H9 (cell line): ENCODE measurements around the gene S100A7. TPM values are rescaled to one million over a fixed set of nuclear protein-coding genes. Genes with fewer than 3 reads are reported as not detected.

Experiments used
- DNase-seq: peaks from one replicate; pipeline ENCODE4 v3.0.0-alpha.2; 2017
- H2AFZ ChIP-seq: one replicate; pipeline ENCODE4 v1.6.1; 2013; ENCODE audit warnings: mild to moderate bottlenecking, low read length, control low read depth, moderate library complexity
- H2AK5ac ChIP-seq: 2 replicates; pipeline ENCODE4 v1.6.1; 2013; ENCODE audit warnings: low read length, control low read depth, mixed read lengths; ENCODE audit not compliant: insufficient read length
- H2BK120ac ChIP-seq: one replicate; pipeline ENCODE4 v1.6.1; 2013; ENCODE audit warnings: low read depth, mild to moderate bottlenecking, low read length, control low read depth, inconsistent platforms; ENCODE audit not compliant: poor library complexity, severe bottlenecking
- H2BK12ac ChIP-seq: 2 replicates; pipeline ENCODE4 v1.6.1; 2013; ENCODE audit warnings: low read length, control low read depth, mixed read lengths, low read depth; ENCODE audit not compliant: insufficient read length
- H2BK15ac ChIP-seq: 2 replicates; pipeline ENCODE4 v1.6.1; 2013; ENCODE audit warnings: low read depth, low read length, control low read depth
- H2BK20ac ChIP-seq: one replicate; pipeline ENCODE4 v1.6.1; 2013; ENCODE audit warnings: low read depth, mild to moderate bottlenecking, low read length, control low read depth, inconsistent platforms; ENCODE audit not compliant: poor library complexity, severe bottlenecking
- H2BK5ac ChIP-seq: 2 replicates; pipeline ENCODE4 v1.6.1; 2013; ENCODE audit warnings: low read length, control low read depth, mixed read lengths; ENCODE audit not compliant: insufficient read length
- H3K14ac ChIP-seq: 2 replicates; pipeline ENCODE4 v1.6.1; 2013; ENCODE audit warnings: low read length, control low read depth; ENCODE audit not compliant: insufficient read depth
- H3K18ac ChIP-seq: 2 replicates; pipeline ENCODE4 v1.6.1; 2013; ENCODE audit warnings: low read depth, mild to moderate bottlenecking, mixed read lengths, low read length, control low read depth; ENCODE audit not compliant: insufficient read length
- H3K23ac ChIP-seq: 2 replicates; pipeline ENCODE4 v1.6.1; 2013; ENCODE audit warnings: low read length, control low read depth, mixed read lengths, low read depth; ENCODE audit not compliant: insufficient read length
- H3K23me2 ChIP-seq: 2 replicates; pipeline ENCODE4 v1.6.1; 2013; ENCODE audit warnings: low read depth, mild to moderate bottlenecking, mixed read lengths, low read length, control low read depth; ENCODE audit not compliant: insufficient read length, poor library complexity, severe bottlenecking
- H3K27ac ChIP-seq: 2 replicates; pipeline ENCODE4 v1.5.1; 2013; ENCODE audit warnings: low read length, control low read depth, mixed read lengths, low read depth; ENCODE audit not compliant: insufficient read length
- H3K27me3 ChIP-seq: 2 replicates; pipeline ENCODE4 v1.6.1; 2013; ENCODE audit warnings: low read length, control low read depth, inconsistent platforms; ENCODE audit not compliant: insufficient read depth
- H3K4ac ChIP-seq: 2 replicates; pipeline ENCODE4 v1.6.1; 2013; ENCODE audit warnings: low read depth, mild to moderate bottlenecking, control low read depth, inconsistent platforms, low read length, moderate library complexity
- H3K4me1 ChIP-seq: 2 replicates; pipeline ENCODE4 v1.6.1; 2013; ENCODE audit warnings: low read length, control low read depth, inconsistent platforms; ENCODE audit not compliant: insufficient read depth
- H3K4me2 ChIP-seq: 2 replicates; pipeline ENCODE4 v1.6.1; 2013; ENCODE audit warnings: low read length, control low read depth, mixed read lengths; ENCODE audit not compliant: insufficient read length, insufficient read depth
- H3K56ac ChIP-seq: 2 replicates; pipeline ENCODE4 v1.6.1; 2013; ENCODE audit warnings: low read depth, mild to moderate bottlenecking, mixed read lengths, low read length, control low read depth; ENCODE audit not compliant: insufficient read length
- H3K79me1 ChIP-seq: 2 replicates; pipeline ENCODE4 v1.6.1; 2013; ENCODE audit warnings: low read depth, mild to moderate bottlenecking, moderate library complexity, low read length, control low read depth, inconsistent platforms; ENCODE audit not compliant: insufficient read depth, poor library complexity, severe bottlenecking
- H3K79me2 ChIP-seq: 2 replicates; pipeline ENCODE4 v1.6.1; 2013; ENCODE audit warnings: low read length, control low read depth, inconsistent platforms; ENCODE audit not compliant: insufficient read depth
- H3K9ac ChIP-seq: 2 replicates; pipeline ENCODE4 v1.6.1; 2013; ENCODE audit warnings: low read length, control low read depth, mixed read lengths; ENCODE audit not compliant: insufficient read length; ENCODE audit errors: extremely low read depth
- H3K9me3 ChIP-seq: one replicate; pipeline ENCODE4 v1.6.1; 2013; ENCODE audit warnings: low read depth, low read length, inconsistent platforms; ENCODE audit not compliant: control insufficient read depth
- H3T11ph ChIP-seq: one replicate; pipeline ENCODE4 v1.6.1; 2013; ENCODE audit warnings: mild to moderate bottlenecking, low read length, control low read depth, inconsistent platforms
- H4K20me1 ChIP-seq: one replicate; pipeline ENCODE4 v1.6.1; 2013; ENCODE audit not compliant: control insufficient read depth, insufficient read length, insufficient read depth
- H4K5ac ChIP-seq: 2 replicates; pipeline ENCODE4 v1.6.1; 2013; ENCODE audit warnings: low read depth, mild to moderate bottlenecking, mixed read lengths, low read length, control low read depth; ENCODE audit not compliant: insufficient read length
- H4K8ac ChIP-seq: replicated peaks from 2 replicates; pipeline ENCODE4 v1.6.1; 2013; ENCODE audit warnings: low read length, control low read depth, mixed read lengths, low read depth; ENCODE audit not compliant: insufficient read length
- H4K91ac ChIP-seq: 2 replicates; pipeline ENCODE4 v1.6.1; 2013; ENCODE audit warnings: low read depth, mild to moderate bottlenecking, moderate library complexity, mixed read lengths, low read length, control low read depth; ENCODE audit not compliant: insufficient read length
- H3K27ac Mint-ChIP-seq, 3 experiments: 2 replicates in 2 of 3; 3 replicates in 1 of 3; pipeline ENCODE4 v1.8.0; 2020 to 2021; ENCODE audit warnings: mixed read lengths in 3 of 3, mild to moderate bottlenecking in 1 of 3, moderate library complexity in 1 of 3
- H3K27me3 Mint-ChIP-seq: 2 replicates; pipeline ENCODE4 v1.8.0; 2021; ENCODE audit warnings: low read depth, mild to moderate bottlenecking, moderate library complexity, mixed read lengths
- H3K36me3 Mint-ChIP-seq, 3 experiments: 2 replicates in 2 of 3; 3 replicates in 1 of 3; pipeline ENCODE4 v1.8.0; 2020 to 2021; ENCODE audit warnings: low read depth in 3 of 3, mixed read lengths in 3 of 3; ENCODE audit not compliant: insufficient read depth in 1 of 3
- H3K4me1 Mint-ChIP-seq, 2 experiments: 2 replicates each; pipeline ENCODE4 v1.8.0; 2020; ENCODE audit warnings: mixed read lengths in 2 of 2
- H3K4me3 Mint-ChIP-seq, 2 experiments: 2 replicates in 1 of 2; 3 replicates in 1 of 2; pipeline ENCODE4 v1.8.0; 2020 to 2021; ENCODE audit warnings: mild to moderate bottlenecking in 2 of 2, mixed read lengths in 2 of 2, moderate library complexity in 1 of 2
- H3K9me3 Mint-ChIP-seq, 2 experiments: 2 replicates in 1 of 2; 3 replicates in 1 of 2; pipeline ENCODE4 v1.8.0; 2020; ENCODE audit warnings: mild to moderate bottlenecking in 2 of 2, mixed read lengths in 2 of 2, moderate library complexity in 1 of 2
- WGBS: extraction: QIAGEN DNeasy Blood & Tissue Kit; methylation state at CpG from one replicate; pipeline ENCODE4 v1.1.7; 2013; ENCODE audit warnings: missing lambda C conversion rate, low lambda C conversion rate, mixed read lengths; ENCODE audit not compliant: insufficient read length; ENCODE audit errors: extremely low coverage; 5-methylcytosine and 5-hydroxymethylcytosine counted together
- total RNA-seq: library from RNA; stranded (reverse); gene quantifications from 2 replicates; pipeline ENCODE4 v1.2.1, GENCODE V29; 2021
- TF ChIP-seq, protein P1 (sequence below): fragments of 200-600 bp; sonication (generic); conservative IDR thresholded peaks from 3 replicates; pipeline ENCODE4 v1.8.0; 2021; ENCODE audit warnings: antibody characterized with exemption, mild to moderate bottlenecking

Gene S100A7
- total RNA-seq, 1 experiment from 2014 or later: not detected

DNA sequence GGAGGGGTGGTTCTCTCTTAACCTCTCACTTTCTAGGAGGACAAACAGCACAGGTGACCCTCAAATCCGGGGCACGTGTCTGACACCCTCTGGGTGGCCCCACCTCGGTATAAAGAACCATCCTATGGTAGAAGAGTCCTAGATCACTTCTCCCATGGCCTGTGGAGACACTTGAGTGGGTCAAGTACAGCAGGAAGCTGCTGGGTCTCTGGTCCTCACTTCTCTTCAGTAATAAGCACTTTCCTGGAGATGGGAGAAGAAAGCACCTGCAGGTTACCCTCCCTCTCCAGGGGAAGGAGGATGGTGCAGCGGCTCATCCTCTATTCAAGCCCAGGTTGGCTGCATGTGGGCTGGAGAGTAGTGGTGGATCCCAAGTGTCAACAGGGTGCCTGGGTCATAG lies 17.0 kb downstream of the S100A7 start:
- no peaks in the 10 kb centered on the region for H3K79me2 ChIP-seq
- no peak overlapping the region for H3K4ac ChIP-seq
- no peak overlapping the region for H3T11ph ChIP-seq
- H2BK5ac ChIP-seq: no peak overlapping the region
- TF ChIP-seq, protein P1, sequence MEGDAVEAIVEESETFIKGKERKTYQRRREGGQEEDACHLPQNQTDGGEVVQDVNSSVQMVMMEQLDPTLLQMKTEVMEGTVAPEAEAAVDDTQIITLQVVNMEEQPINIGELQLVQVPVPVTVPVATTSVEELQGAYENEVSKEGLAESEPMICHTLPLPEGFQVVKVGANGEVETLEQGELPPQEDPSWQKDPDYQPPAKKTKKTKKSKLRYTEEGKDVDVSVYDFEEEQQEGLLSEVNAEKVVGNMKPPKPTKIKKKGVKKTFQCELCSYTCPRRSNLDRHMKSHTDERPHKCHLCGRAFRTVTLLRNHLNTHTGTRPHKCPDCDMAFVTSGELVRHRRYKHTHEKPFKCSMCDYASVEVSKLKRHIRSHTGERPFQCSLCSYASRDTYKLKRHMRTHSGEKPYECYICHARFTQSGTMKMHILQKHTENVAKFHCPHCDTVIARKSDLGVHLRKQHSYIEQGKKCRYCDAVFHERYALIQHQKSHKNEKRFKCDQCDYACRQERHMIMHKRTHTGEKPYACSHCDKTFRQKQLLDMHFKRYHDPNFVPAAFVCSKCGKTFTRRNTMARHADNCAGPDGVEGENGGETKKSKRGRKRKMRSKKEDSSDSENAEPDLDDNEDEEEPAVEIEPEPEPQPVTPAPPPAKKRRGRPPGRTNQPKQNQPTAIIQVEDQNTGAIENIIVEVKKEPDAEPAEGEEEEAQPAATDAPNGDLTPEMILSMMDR: no peak
- H4K91ac ChIP-seq: no peak overlapping the region
- no peak overlapping the region for H3K4me2 ChIP-seq
- no peak overlapping the region for H2BK120ac ChIP-seq
- no peak overlapping the region for H3K56ac ChIP-seq
- no peaks in the 10 kb centered on the region for H3K4me1 Mint-ChIP-seq
- no peak overlapping the region for H3K14ac ChIP-seq
- H4K5ac ChIP-seq: no peak overlapping the region
- H3K23ac ChIP-seq: no peak overlapping the region
- no peaks in the 10 kb centered on the region for H3K27me3 ChIP-seq
- H3K23me2 ChIP-seq: no peaks in the 10 kb centered on the region
- H3K9me3 ChIP-seq: no peaks in the 10 kb centered on the region
- no peak overlapping the region for H2AK5ac ChIP-seq
- H3K4me1 ChIP-seq: no peaks in the 10 kb centered on the region
- no peak overlapping the region for H2BK20ac ChIP-seq
- H3K36me3 Mint-ChIP-seq: no peaks in the 10 kb centered on the region
- no peak overlapping the region for H3K18ac ChIP-seq
- no peak overlapping the region for H4K8ac ChIP-seq
- H2BK15ac ChIP-seq: no peak overlapping the region
- peaks cover 28% of the 10 kb centered on the region for H3K27me3 Mint-ChIP-seq
- no peak overlapping the region for H2BK12ac ChIP-seq
- no peaks in the 10 kb centered on the region for H4K20me1 ChIP-seq
- DNase-seq: no peak
- H3K4me3 Mint-ChIP-seq: no peak overlapping the region
- no peak overlapping the region for H3K27ac ChIP-seq
- H3K79me1 ChIP-seq: no peaks in the 10 kb centered on the region
- no peaks in the 10 kb centered on the region; a peak in 1 of 5 replicates for H3K9me3 Mint-ChIP-seq
- no peak overlapping the region for H3K9ac ChIP-seq
- H2AFZ ChIP-seq: no peak overlapping the region
- WGBS: no CpG with 5 or more reads among the region's 4 CpGs
- H3K27ac Mint-ChIP-seq: peak overlapping the region in 1 of 3 experiments; percentile 65; a peak in 1 of 7 replicates
